MM.1S (cell line): ENCODE measurements around the gene MBP.

Source experiments
- DNase-seq: peaks from one replicate; pipeline ENCODE4 v3.0.0-alpha.2; 2015
- H2AFZ ChIP-seq: fragments of 300-600 bp; sonication (generic); 2 replicates; pipeline ENCODE4 v1.6.0; 2016; ENCODE audit warnings: antibody characterized with exemption, low read length
- H3F3A ChIP-seq: fragments of 300-600 bp; sonication (generic); 2 replicates; pipeline ENCODE4 v1.6.1; 2016; ENCODE audit warnings: mild to moderate bottlenecking, antibody characterized with exemption, low read length, moderate library complexity, mixed read lengths; ENCODE audit not compliant: insufficient read depth
- H3K27ac ChIP-seq: fragments of 300-600 bp; sonication (generic); 2 replicates; pipeline ENCODE4 v1.5.1; 2016; ENCODE audit warnings: mild to moderate bottlenecking, low read length
- H3K27me3 ChIP-seq: fragments of 300-600 bp; sonication (generic); replicated peaks from 2 replicates; pipeline ENCODE4 v1.6.0; 2016; ENCODE audit warnings: low read length; ENCODE audit not compliant: insufficient read depth
- H3K36me3 ChIP-seq: fragments of 300-600 bp; sonication (generic); replicated peaks from 2 replicates; pipeline ENCODE4 v1.6.1; 2016; ENCODE audit warnings: mild to moderate bottlenecking, low read length, mixed read lengths; ENCODE audit not compliant: insufficient read depth
- H3K4me1 ChIP-seq: fragments of 300-600 bp; sonication (generic); 2 replicates; pipeline ENCODE4 v1.6.1; 2016; ENCODE audit warnings: low read length, mixed read lengths
- H3K4me2 ChIP-seq: fragments of 300-600 bp; sonication (generic); 2 replicates; pipeline ENCODE4 v1.6.0; 2016; ENCODE audit warnings: low read depth, low read length
- H3K4me3 ChIP-seq: fragments of 300-600 bp; sonication (generic); 2 replicates; pipeline ENCODE4 v1.5.1; 2016; ENCODE audit warnings: low read length, mixed read lengths
- H3K79me2 ChIP-seq: fragments of 300-600 bp; sonication (generic); 2 replicates; pipeline ENCODE4 v1.6.1; 2016; ENCODE audit warnings: mixed run types, low read length, mixed read lengths
- H3K9ac ChIP-seq: fragments of 300-600 bp; sonication (generic); 2 replicates; pipeline ENCODE4 v1.6.1; 2016; ENCODE audit warnings: low read length, mixed read lengths
- H3K9me2 ChIP-seq: fragments of 300-600 bp; sonication (generic); replicated peaks from 2 replicates; pipeline ENCODE4 v1.6.1; 2016; ENCODE audit warnings: mild to moderate bottlenecking, low read length, mixed read lengths; ENCODE audit not compliant: insufficient read depth
- H3K9me3 ChIP-seq: fragments of 300-600 bp; sonication (generic); replicated peaks from 2 replicates; pipeline ENCODE4 v1.6.1; 2016; ENCODE audit warnings: mild to moderate bottlenecking, low read length, mixed read lengths; ENCODE audit not compliant: insufficient read depth
- H4K20me1 ChIP-seq: fragments of 300-600 bp; sonication (generic); 2 replicates; pipeline ENCODE4 v1.6.1; 2016; ENCODE audit warnings: mild to moderate bottlenecking, low read length, moderate library complexity, mixed read lengths; ENCODE audit not compliant: insufficient read depth
- EZH2 ChIP-seq: fragments of 300-600 bp; sonication (generic); optimal IDR thresholded peaks from 2 replicates; pipeline ENCODE3; 2017; ENCODE audit warnings: low read depth, mild to moderate bottlenecking, antibody characterized with exemption, low read length, mixed read lengths
- EZH2phosphoT487 ChIP-seq: fragments of 300-600 bp; sonication (generic); IDR thresholded peaks from 2 replicates; pipeline ENCODE4 v1.6.1; 2018; ENCODE audit warnings: antibody characterized with exemption, low read length
- TF ChIP-seq, protein P1 (sequence below): fragments of 300-600 bp; sonication (generic); IDR thresholded peaks from 2 replicates; pipeline ENCODE4 v1.5.1; 2016; ENCODE audit warnings: antibody characterized with exemption, low read length, mixed read lengths

Gene MBP

DNA sequence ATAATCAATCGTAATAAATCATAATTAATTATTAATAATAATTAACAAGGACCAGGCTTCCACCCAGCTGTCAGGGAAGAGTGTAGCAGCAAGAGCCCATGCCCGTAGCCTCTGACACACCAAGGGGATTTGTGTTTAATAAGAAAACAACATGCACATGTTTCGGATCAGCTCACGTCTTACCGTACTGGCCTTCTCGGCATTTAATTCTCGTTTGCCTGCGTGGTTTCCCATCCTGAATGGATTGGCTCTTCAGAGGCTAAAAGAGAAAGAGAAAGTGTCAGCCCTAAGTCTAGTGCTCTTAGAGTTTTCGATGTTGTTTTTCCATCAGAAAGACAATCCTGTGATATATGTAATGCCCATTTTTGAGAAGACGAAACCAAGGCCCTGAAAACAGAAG lies 27.6 kb downstream of the MBP start:
- no peak overlapping the region for H3K27ac ChIP-seq
- H2AFZ ChIP-seq, result no peak overlapping the region
- H3K9me2 ChIP-seq, result no peaks in the 10 kb centered on the region
- H3K9ac ChIP-seq, result no peak overlapping the region
- H3F3A ChIP-seq, result peaks cover 8% of the 10 kb centered on the region
- peaks cover 34% of the 10 kb centered on the region for H3K4me1 ChIP-seq
- no peak overlapping the region for H3K4me2 ChIP-seq
- H3K27me3 ChIP-seq, result no peaks in the 10 kb centered on the region
- no peaks in the 10 kb centered on the region for H3K9me3 ChIP-seq
- no peak for DNase-seq
- no peaks in the 10 kb centered on the region for H3K79me2 ChIP-seq
- no peak overlapping the region for H3K4me3 ChIP-seq
- H3K36me3 ChIP-seq, result no peaks in the 10 kb centered on the region
- no peak for TF ChIP-seq EZH2
- TF ChIP-seq, protein P1, sequence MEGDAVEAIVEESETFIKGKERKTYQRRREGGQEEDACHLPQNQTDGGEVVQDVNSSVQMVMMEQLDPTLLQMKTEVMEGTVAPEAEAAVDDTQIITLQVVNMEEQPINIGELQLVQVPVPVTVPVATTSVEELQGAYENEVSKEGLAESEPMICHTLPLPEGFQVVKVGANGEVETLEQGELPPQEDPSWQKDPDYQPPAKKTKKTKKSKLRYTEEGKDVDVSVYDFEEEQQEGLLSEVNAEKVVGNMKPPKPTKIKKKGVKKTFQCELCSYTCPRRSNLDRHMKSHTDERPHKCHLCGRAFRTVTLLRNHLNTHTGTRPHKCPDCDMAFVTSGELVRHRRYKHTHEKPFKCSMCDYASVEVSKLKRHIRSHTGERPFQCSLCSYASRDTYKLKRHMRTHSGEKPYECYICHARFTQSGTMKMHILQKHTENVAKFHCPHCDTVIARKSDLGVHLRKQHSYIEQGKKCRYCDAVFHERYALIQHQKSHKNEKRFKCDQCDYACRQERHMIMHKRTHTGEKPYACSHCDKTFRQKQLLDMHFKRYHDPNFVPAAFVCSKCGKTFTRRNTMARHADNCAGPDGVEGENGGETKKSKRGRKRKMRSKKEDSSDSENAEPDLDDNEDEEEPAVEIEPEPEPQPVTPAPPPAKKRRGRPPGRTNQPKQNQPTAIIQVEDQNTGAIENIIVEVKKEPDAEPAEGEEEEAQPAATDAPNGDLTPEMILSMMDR, result no peak
- no peak for TF ChIP-seq EZH2phosphoT487
- no peaks in the 10 kb centered on the region for H4K20me1 ChIP-seq

DNA sequence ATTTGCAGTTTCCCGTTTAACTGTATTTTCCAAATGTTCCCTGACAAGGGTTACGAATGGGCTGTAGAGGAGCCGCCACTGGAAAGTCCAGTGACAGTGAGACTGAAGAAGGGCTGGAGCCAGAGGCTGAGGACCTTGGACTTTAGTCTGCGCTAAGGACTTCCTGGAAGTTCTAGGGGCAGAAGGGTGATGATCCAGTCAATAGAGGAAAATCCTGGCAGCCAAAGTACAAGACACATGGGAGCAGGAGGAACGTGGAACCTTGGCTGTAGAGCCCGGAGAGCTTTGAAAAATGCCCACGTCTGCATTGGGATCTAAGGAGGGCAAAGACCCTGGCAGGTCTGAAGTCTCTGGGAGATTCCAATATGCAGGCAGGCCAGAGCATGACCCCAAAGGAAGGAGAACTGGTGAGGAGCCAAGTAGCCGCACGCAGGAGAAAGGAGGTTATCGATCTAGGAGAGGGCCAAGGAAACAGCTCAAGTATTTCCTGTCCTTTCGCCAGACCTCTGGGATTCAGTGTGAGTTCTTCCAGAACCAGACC lies 28.5 kb downstream of the MBP start:
- Histone ChIP-seq H3K9me2 (no peaks in the 10 kb centered on the region), H3K4me3 (no peak overlapping the region), H3K9me3 (no peaks in the 10 kb centered on the region), H2AFZ (no peak overlapping the region), H3K4me1 (peaks cover 34% of the 10 kb centered on the region), H4K20me1 (no peaks in the 10 kb centered on the region), H3K27me3 (no peaks in the 10 kb centered on the region), H3K79me2 (no peaks in the 10 kb centered on the region), H3K27ac (no peak overlapping the region), H3K4me2 (no peak overlapping the region), H3K9ac (no peak overlapping the region), H3K36me3 (no peaks in the 10 kb centered on the region), H3F3A (peaks cover 8% of the 10 kb centered on the region)
- DNase-seq, result no peak
- TF ChIP-seq EZH2phosphoT487, result no peak
- no peak for TF ChIP-seq EZH2
- TF ChIP-seq, protein P1, result no peak

DNA sequence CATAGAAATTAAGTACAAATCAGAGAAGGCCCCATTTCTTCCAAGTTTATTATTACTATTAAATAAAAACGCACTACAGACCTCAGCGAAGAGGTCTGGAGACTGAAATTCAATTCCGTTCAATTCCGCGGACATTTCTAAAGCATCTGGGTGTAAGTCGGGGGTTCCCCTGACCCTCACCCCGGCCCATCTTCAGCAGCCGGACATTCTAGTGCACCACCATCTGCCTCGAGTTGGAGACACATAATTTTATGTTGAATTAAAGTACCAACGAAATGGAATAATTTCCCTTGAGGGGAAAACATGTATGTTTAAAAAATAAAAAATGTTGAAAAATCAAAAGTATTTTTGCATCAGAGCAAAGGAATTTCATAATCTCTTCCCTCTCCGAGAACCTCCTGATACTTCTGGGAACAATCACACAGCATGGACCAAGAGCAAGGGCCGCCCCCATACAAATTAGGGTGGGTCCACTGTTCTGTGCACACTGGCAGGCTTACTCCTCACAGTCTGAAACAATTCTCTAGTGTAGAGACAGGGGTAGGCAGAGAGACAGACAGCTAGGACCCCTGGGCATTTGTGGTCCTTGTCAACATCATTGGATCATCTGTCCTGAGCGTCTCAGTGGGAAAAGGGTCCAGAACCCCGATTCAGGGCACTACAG lies 29.3 kb downstream of the MBP start:
- H3K27ac ChIP-seq, result no peak overlapping the region
- H3K9me2 ChIP-seq, result no peaks in the 10 kb centered on the region
- DNase-seq, result no peak
- no peak overlapping the region for H3K9ac ChIP-seq
- TF ChIP-seq, protein P1, result no peak
- TF ChIP-seq EZH2 (no peak), EZH2phosphoT487 (no peak)
- no peaks in the 10 kb centered on the region for H3K36me3 ChIP-seq
- no peak overlapping the region; the same call in 1 of the 2 replicates for H3K4me2 ChIP-seq
- H3K4me3 ChIP-seq, result no peak overlapping the region
- no peak overlapping the region for H2AFZ ChIP-seq
- no peaks in the 10 kb centered on the region for H4K20me1 ChIP-seq
- H3K9me3 ChIP-seq, result no peaks in the 10 kb centered on the region
- H3F3A ChIP-seq, result peaks cover 8% of the 10 kb centered on the region
- H3K79me2 ChIP-seq, result no peaks in the 10 kb centered on the region
- H3K27me3 ChIP-seq, result no peaks in the 10 kb centered on the region
- peaks cover 30% of the 10 kb centered on the region for H3K4me1 ChIP-seq
